HL-60/S4 treated with retinoic acid at 250 ng/mL for 4 days and 3 days (cell line): ENCODE data around the gene EYS.
"Not testable (repeated sequence)": the region's sequence is repeated elsewhere in the genome, so short reads cannot be mapped to it uniquely, and the experiment has no call there.

Experiments
- in situ Hi-C: fragments of 300-500 bp; cut with MboI; formaldehyde crosslinking; loops from 2 replicates; pipeline ENCODE4 v1.7.0; 2022; ENCODE audit warnings: low sequenced_read_pairs

Gene EYS

DNA sequence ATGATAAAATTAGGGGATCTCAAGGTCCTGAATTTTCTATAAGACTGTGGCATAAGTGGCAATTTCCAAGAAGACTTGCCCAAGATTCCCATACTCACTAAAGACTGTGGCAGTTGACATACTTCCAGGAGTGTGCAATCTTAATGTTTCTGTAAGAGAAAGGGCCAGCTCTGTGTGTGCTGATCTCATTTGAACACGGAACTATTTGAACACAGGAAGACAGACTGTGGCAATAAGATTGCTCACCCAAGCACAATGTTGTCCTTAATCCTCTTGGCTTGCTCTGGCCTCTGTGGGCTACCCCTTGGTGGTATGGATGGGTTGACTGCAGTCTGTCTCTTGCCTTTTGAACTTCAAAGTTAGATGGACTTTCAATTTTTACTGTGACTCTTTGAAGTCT lies 1920.0 kb downstream of the EYS start:
- in situ Hi-C loops: no loop called here

DNA sequence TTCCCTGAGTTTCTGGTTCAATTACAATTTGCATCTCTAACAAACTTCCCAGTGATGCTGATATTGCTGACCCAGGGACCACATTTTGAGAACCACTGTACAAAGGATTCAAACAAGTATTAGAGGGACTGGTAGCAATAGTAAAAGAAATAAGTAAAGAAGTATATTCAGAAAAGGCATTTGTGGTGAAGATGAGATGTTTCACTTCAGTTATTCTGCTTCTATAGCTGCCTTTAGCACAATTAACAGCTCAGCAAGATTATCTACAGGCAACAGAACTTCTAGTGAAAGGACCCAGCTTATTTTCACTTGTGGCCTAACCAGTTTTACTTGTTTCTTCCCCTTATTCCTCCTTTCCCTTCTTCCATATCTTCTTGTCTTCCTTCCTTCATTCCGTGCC lies 1922.0 kb downstream of the EYS start:
- in situ Hi-C loops: no loop called here

DNA sequence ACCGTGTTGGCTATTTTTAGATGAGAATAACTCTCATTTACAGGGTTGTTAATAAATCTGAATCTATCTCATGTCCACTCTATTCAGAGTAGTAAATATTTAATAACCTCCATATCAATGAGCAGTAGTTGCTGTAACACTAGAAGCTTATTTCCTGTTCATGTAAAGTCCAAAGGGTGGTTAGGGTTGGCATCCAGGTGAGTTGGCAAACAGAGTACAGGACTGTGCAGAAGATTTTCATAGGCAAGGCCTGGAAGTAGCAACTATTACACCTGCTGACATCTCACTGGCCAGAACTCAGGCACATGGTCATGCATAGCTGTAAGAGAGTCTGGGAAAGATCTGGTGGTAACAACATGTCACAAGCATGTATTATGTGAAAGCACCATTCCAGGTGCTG lies 1923.9 kb downstream of the EYS start:
- in situ Hi-C loops: no loop called here

DNA sequence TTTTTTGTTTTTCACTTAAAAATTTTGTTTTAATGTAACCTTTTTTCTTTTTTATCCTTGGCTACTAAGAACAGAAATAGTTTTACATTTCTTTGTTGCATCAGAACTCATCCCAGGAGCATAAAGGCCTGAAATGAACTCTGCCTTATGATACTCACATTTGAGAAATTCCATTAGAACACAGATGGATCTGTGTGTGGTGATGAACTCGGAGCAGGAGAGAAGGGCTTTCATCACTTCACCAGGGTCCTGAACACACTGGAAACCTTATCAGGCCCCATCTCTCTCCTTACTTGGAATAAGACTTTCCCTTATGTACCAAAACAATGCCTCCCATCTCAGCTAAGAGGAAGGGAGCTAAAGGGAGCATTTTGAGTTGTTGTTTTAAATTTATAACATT lies 1932.1 kb downstream of the EYS start:
- in situ Hi-C loops: no loop called here

GRCh38 chr6:63773200-63773599 lies 1933.8 kb downstream of the EYS start:
- in situ Hi-C loops: no loop called here

GRCh38 chr6:63765828-63766227 lies 1941.2 kb downstream of the EYS start:
- in situ Hi-C loops: no loop called here

DNA sequence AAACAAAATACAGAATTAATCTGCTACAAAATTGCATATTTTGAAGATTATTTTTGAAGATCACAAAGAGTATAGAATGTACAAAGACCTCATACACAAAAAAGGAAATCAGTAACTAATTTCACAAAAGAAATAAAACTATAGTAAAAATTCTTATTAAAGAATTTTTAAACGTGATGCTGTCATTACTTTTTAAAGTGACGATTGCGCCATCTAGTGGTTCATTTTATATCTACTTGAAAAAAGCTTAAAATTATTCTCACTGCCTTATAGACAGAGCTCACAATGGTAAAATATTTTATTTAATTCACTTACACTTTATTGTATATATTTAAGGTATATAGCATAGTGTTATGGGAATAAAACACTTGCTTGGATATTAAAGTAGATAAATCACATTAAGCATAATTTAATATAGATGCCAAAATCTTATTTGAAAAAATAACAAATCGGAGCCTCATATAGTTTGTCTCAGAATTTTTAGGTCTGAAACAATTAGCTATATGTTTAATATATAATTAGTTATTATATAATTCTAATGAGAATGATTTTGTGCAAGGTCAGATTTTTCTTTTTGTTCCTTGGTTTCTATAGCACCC lies 1942.6 kb downstream of the EYS start:
- in situ Hi-C loops: no loop called here

- in situ Hi-C loops: no loop called here
Observed at GRCh38 chr6:63760199-63760598, 1946.8 kb downstream of the EYS start.

DNA sequence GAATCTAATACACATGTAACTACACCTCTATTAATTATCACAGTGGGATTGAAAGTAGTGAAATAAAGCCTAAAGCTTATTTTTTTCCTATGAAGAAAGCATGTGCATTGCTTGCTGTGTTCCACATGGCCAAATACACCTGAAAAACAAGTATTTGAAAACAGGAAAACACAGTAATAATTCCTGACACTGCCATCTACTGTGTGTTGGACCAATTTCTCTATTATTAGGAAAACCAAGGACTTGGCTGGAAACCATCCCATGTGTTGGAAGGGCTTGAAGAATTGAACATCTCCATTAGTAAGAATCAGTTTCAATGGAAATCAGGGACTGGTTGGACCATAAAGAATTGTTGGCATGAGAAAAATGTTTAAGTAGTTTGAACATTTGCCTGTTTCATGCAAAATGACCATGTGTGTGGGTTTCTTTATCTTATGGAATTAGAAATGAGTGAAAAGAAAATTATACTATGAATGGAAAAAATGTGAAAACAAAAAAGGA lies 1947.4 kb downstream of the EYS start:
- in situ Hi-C loops: no loop called here

DNA sequence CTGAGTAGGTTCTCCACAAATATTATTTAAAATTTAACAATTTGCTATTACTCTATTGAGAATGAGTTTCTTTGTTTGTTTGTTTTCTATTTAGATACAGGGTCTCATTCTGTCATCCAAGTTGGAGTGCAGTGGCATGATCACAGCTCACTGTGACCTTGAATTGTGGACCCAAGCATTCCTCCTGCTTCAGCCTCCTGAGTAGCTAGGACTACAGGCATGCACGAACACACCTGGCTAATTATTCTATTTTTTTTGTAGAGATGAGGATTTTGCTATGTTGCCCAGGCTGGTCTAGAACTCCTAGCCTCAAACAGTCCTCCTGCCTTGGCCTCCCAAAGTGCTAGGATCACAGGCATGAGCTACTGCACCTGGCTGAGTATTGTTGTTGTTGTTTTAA lies 1949.2 kb downstream of the EYS start:
- in situ Hi-C loops: no loop called here

DNA sequence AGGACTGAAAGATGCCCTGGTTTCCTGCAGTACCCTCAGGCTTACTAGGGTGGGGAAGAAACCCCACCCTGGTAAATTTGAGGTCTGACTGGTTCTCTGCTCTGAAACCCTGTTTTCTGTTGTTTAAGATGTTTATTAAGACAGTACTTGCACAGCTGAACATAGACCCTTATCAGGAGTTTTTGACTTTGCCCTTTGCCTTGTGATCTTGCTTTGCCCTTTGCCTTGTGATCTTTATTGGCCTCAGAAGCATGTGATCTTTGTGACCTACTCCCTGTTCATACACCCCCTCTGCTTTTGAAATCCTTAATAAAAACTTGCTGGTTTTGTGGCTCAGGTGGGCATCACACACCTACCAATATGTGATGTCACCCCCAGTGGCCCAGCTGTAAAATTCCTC lies 1949.8 kb downstream of the EYS start:
- in situ Hi-C loops: not testable (repeated sequence)

DNA sequence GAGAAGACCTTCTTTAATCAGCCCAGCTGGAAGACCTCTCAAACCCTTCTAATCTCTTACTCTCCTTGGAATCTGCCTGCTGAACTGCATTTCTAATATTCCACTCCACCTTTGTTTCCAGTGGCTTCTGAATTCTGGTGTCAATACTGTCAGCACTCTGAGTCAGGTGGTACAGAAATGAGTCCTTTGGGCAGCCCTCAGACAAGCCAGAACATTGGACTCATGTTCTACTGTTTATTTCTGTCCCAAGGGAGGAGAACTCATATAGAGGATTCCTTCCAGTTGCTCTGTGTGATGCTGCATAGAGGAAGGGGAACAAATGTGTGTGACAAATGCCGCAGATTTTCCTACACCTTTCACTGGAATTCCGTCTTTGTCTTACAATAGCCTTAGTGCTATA lies 1956.6 kb downstream of the EYS start:
- in situ Hi-C loops: no loop called here

GRCh38 chr6:63745784-63746183 lies 1961.2 kb downstream of the EYS start:
- in situ Hi-C loops: no loop called here

DNA sequence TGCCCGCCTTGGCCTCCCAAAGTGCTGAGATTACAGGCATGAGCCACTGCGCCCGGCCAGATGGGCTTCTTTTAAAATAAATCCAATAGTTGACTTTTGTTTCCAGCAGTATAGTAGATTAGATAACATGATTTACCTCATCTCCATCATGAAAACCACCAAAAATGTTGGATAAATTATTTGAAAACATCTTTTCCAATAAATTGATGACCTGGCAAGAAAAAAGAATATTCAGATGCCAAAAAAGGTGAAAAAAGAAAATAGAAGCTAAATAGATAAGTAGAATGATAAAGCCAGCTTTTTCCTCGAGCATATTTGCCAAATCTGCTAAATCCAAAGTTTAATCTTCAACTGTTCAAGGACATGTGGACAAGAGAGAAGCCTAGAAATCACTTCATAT lies 1962.2 kb downstream of the EYS start:
- in situ Hi-C loops: no loop called here

DNA sequence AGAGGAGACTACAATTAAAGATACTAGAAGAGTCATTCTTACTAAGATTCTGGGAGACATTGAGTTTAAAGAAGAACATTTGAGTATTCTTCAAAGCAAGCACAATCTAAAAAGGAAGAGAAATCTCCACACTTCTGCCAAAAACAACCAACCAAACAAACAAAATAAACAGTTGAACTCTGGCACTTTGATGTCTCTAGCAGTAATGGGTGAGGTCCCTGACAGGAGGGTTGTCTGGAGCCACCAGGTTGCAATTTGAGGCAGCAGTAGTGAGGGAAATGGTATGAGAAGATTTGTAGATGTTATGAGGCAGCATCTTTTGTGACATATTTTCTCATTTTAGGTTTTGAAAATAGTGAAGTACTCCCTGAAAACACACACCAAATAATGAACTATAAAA lies 1963.3 kb downstream of the EYS start:
- in situ Hi-C loops: no loop called here

DNA sequence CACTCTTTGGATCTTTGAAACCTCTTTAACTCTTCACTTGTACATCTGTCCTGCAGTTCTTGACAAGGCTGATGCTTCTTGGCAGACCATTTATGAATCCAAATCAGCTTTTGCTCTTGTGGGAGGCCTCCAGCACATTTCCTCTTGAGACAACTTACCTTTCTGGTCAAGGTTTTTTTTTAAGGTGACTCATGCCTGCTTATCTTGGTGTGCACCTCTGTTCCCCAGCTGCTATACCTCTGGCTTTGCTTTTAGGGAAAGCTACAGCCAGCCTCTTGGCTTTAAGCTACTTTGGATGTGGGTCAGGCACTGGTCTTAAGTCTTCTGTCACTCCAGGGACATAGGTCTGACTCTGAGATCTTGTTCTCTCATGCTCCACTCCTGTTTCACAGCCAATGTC lies 1965.0 kb downstream of the EYS start:
- in situ Hi-C loops: no loop called here

GRCh38 chr6:63740709-63741108 lies 1966.3 kb downstream of the EYS start:
- in situ Hi-C loops: no loop called here

DNA sequence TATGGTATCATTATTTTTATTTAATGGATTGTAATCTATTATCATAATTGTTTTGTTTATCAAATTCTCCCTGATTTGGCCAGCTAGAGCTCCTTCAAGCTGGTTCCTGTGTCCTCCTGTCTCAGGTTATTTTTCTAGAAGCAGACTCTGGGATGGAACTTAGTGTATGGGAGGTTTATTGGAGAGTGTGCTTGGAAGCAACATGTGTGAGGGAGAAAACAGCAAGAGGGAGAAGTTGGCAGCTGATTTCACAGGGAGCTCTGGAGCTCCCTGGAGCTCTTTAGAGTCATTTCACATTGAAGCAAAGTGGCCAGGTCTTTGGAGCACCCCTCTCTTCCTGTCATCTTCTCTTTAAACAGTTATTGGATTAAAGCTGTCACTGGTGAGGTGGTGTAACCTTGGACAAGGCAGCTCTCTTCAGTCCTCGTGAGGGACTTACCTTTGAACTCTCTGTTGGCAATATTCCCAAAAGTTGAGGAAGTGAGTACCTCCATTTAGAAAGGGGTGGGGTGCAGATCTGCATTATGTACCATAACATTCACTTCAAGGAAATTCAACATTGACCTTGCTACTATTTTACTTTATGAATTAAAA lies 1967.8 kb downstream of the EYS start:
- in situ Hi-C loops: no loop called here

DNA sequence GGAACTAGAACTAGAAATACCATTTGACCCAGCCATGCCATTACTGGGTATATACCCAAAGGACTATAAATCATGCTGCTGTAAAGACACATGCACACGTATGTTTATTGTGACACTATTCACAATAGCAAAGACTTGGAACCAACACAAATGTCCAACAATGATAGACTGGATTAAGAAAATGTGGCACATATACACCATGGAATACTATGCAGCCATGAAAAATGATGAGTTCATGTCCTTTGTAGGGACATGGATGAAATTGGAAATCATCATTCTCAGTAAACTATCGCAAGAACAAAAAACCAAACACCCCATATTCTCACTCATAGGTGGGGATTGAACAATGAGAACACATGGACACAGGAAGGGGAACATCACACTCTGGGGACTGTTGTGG lies 1968.8 kb downstream of the EYS start:
- in situ Hi-C loops: not testable (repeated sequence)

- in situ Hi-C loops: no loop called here
Observed at GRCh38 chr6:63734923-63735322, 1972.1 kb downstream of the EYS start.

DNA sequence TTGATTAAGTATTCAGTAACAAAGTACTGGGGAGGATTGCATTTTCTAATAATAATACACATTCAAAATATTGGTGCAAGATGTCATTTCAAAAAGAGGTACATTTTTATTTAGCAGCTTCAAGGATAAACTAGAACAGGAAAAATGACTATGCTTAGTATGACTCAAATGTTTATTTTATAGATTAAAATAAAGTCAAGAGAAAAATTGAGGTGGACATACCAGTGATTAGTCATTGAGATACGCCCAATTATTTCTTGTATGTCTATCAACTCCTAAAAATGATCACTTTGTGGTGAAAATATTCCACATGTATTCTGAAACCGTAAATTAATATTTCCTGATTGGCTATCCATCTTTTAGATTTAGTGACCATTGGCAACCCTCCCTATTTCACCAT lies 1974.7 kb downstream of the EYS start:
- in situ Hi-C loops: no loop called here

DNA sequence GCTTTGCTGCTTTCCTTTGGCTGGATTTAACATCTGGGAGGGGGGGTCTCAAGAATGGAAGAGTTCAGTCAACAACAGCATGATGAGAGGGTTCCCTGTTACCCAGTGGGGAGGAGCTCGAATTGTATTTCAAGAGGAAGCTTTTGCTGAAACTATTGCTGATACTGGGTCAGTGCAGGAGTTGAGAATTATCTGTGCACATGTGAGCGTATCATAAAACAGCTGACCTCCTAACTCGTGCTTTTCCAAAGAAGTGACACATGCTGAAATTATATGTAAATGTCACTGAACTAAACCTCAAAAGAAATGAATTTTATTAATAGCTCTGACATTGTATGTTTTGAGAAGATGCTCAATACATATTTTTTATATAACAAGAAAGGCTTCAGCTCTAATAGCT lies 1975.1 kb downstream of the EYS start:
- in situ Hi-C loops: no loop called here

DNA sequence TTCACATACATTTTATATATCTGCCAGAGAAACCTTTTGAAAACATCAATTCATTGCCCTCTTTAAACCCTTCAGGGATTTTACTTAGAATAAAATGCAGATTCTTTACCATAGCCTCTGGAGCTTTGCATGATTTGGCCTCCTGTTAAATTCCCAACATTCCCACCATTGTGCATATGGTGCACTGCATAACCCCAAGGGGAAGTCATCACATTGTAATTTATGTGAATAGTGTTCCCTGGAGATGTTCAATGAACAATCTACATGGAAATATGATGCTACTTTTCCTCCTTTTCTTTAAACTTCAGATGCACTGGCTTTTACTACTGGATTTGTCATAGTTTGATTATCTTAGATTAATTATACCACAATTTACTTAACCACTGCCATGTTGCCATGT lies 1976.7 kb downstream of the EYS start:
- in situ Hi-C loops: no loop called here
